BJ (cell line): ENCODE results near the gene SETD7. TPM values are rescaled to one million over a fixed set of nuclear protein-coding genes. Genes with fewer than 3 reads are reported as not detected.

Source experiments
- CTCF ChIA-PET: fragments of 350-600 bp; formaldehyde crosslinking; extraction: SDS; loops from one replicate; lab custom pipeline; 2021; ENCODE audit warnings: antibody characterized with exemption, inconsistent platforms; lab: Yijun Ruan, JAX
- POLR2A ChIA-PET: fragments of 300-600 bp; sonication (Branson Sonifier 250); formaldehyde crosslinking; extraction: SDS; loops from one replicate; lab custom pipeline; 2021; ENCODE audit warnings: antibody characterized with exemption; lab: Charles Lee
- DNase-seq: peaks from one replicate; pipeline ENCODE4 v3.0.0-alpha.2; 2011; ENCODE audit warnings: low read depth
- H3K27me3 ChIP-seq: 2 replicates; pipeline ENCODE4 v1.6.0; 2011; ENCODE audit warnings: low read length; ENCODE audit not compliant: control insufficient read depth, insufficient read depth
- H3K36me3 ChIP-seq: 2 replicates; pipeline ENCODE4 v1.5.1; 2011; ENCODE audit warnings: low read length; ENCODE audit not compliant: control insufficient read depth, insufficient read depth
- H3K4me3 ChIP-seq: 2 replicates; pipeline ENCODE4 v1.5.1; 2011; ENCODE audit warnings: low read depth, mild to moderate bottlenecking, control low read depth, low read length
- CTCF ChIP-seq: IDR thresholded peaks from 2 replicates; pipeline ENCODE4 v1.5.1; 2011; ENCODE audit warnings: low read depth, mild to moderate bottlenecking, control low read depth, inconsistent platforms, low read length, moderate library complexity; ENCODE audit not compliant: insufficient read depth
- polyA plus RNA-seq: library from polyadenylated mRNA; depleted of rRNA; stranded (reverse); fragments of >200 nt; gene quantifications from 2 replicates; pipeline ENCODE4 v1.2.3, GENCODE V29; 2011

Gene SETD7
- polyA plus RNA-seq, 1 experiment, result 14.5 TPM

- ChIA-PET CTCF (interaction anchor here (1.0 to 1.6 kb wide), 2 partner anchors 15 to 64 kb away, joined by 3 to 5 read pairs; no protein-coding TSS in a partner anchor), POLR2A (no interaction called here)
- no peak for DNase-seq
- no peak for TF ChIP-seq CTCF
- Histone ChIP-seq H3K36me3 (no peaks in the 10 kb centered on the region), H3K27me3 (peaks cover 5% of the 10 kb centered on the region), H3K4me3 (no peak overlapping the region)
Measured at GRCh38 chr4:139587446-139587845, 31.4 kb upstream of the SETD7 start.

GRCh38 chr4:139585473-139585872 lies 29.5 kb upstream of the SETD7 start:
- TF ChIP-seq CTCF, result no peak
- ChIA-PET POLR2A (no interaction called here), CTCF (interaction anchor here (1.4 kb wide), 1 partner anchor 11 kb away, joined by 4 read pairs; no protein-coding TSS in a partner anchor)
- H3K27me3 ChIP-seq, result peaks cover 5% of the 10 kb centered on the region
- DNase-seq, result no peak
- no peak overlapping the region for H3K4me3 ChIP-seq
- no peaks in the 10 kb centered on the region for H3K36me3 ChIP-seq

GRCh38 chr4:139584784-139585183 lies 28.8 kb upstream of the SETD7 start:
- ChIA-PET CTCF (interaction anchor here (1.7 kb wide), 1 partner anchor 19 kb away, joined by 8 read pairs; no protein-coding TSS in a partner anchor), POLR2A (interaction anchor here (0.6 kb wide), 1 partner anchor 217 kb away, joined by 6 read pairs; no protein-coding TSS in a partner anchor)
- Histone ChIP-seq H3K4me3 (no peak overlapping the region), H3K36me3 (no peaks in the 10 kb centered on the region), H3K27me3 (peaks cover 5% of the 10 kb centered on the region)
- no peak for TF ChIP-seq CTCF
- no peak for DNase-seq

- no peak for TF ChIP-seq CTCF
- Histone ChIP-seq H3K27me3 (peaks cover 5% of the 10 kb centered on the region), H3K4me3 (no peak overlapping the region), H3K36me3 (no peaks in the 10 kb centered on the region)
- CTCF ChIA-PET, result interaction anchor here (0.6 to 1.7 kb wide), 3 partner anchors 20 to 1209 kb away, joined by 4 to 8 read pairs (median 5); no protein-coding TSS in a partner anchor
- no peak for DNase-seq
- POLR2A ChIA-PET, result no interaction called here
Measured at GRCh38 chr4:139584013-139584412, 28.0 kb upstream of the SETD7 start.

GRCh38 chr4:139582044-139582443 lies 26.0 kb upstream of the SETD7 start:
- no peaks in the 10 kb centered on the region for H3K36me3 ChIP-seq
- ChIA-PET CTCF (interaction anchor here (1.2 kb wide), 2 partner anchors 21 to 24 kb away, joined by 5 to 9 read pairs; no protein-coding TSS in a partner anchor), POLR2A (no interaction called here)
- TF ChIP-seq CTCF, result no peak
- no peak for DNase-seq
- no peak overlapping the region for H3K4me3 ChIP-seq
- H3K27me3 ChIP-seq, result peaks cover 4% of the 10 kb centered on the region
